Stomach (tissue), 4 donors: ENCODE results near the gene PITX1.

Source experiments
- POLR2A ChIP-seq, 4 donors: fragments of 450-650 bp; IDR thresholded peaks; one replicate each; pipeline ENCODE4 v1.6.1; 2016; ENCODE audit warnings: antibody characterized with exemption in 4 of 4, control low read depth in 2 of 4, mild to moderate bottlenecking in 1 of 4, moderate library complexity in 1 of 4
- TF ChIP-seq, protein P1 (sequence below), 7 experiments: fragments of 450-650 bp in 4 of 7; fragments of 200-600 bp in 3 of 7; sonication (generic) in 3 of 7; IDR thresholded peaks; one replicate each; pipeline ENCODE4 v1.5.1; 2016 to 2019; ENCODE audit warnings: antibody characterized with exemption in 7 of 7, control low read depth in 2 of 7, mild to moderate bottlenecking in 1 of 7

DNA sequence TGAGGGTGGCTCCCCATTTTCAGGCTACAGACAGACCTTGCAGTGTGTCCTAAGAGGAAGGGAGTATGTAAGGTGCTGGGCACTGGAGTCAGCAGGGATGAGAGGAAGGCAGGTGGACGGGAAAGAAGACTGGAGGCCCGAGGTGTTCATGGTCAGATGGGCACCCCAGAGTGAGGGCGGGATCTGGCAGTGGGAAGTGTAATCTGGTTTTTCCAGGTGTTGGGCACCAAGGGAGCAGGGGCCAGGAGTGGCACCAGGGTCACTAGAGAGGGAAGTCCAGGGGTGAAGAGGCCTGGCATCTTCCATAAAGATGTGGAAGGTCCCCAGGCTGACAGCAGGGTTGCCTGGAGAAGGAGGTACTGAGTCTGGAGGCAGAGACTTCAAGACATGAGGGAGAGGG is 29.7 kb downstream of the PITX1 start:
- no peak for TF ChIP-seq POLR2A (IDR thresholded peaks at IDR 0.05)
- TF ChIP-seq, protein P1, sequence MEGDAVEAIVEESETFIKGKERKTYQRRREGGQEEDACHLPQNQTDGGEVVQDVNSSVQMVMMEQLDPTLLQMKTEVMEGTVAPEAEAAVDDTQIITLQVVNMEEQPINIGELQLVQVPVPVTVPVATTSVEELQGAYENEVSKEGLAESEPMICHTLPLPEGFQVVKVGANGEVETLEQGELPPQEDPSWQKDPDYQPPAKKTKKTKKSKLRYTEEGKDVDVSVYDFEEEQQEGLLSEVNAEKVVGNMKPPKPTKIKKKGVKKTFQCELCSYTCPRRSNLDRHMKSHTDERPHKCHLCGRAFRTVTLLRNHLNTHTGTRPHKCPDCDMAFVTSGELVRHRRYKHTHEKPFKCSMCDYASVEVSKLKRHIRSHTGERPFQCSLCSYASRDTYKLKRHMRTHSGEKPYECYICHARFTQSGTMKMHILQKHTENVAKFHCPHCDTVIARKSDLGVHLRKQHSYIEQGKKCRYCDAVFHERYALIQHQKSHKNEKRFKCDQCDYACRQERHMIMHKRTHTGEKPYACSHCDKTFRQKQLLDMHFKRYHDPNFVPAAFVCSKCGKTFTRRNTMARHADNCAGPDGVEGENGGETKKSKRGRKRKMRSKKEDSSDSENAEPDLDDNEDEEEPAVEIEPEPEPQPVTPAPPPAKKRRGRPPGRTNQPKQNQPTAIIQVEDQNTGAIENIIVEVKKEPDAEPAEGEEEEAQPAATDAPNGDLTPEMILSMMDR (IDR thresholded peaks at IDR 0.05), result no peak
